Fibroblast of the aortic adventitia (primary cell): ENCODE data around the gene SPOCK1. TPM values are rescaled to one million over a fixed set of nuclear protein-coding genes. Genes with fewer than 3 reads are reported as not detected.
A peak's percentile ranks its signal among the peaks of the same experiment; 100 is the strongest.

ENCODE experiments used
- DNase-seq: peaks from one replicate; pipeline ENCODE4 v3.0.0-alpha.2; 2010; ENCODE audit warnings: low read depth
- H3K4me3 ChIP-seq: 2 replicates; pipeline ENCODE4 v1.5.1; 2011; ENCODE audit warnings: low read depth, mild to moderate bottlenecking, control low read depth, low read length, moderate library complexity
- total RNA-seq: library from RNA; depleted of rRNA; stranded (reverse); fragments of >200 nt; gene quantifications from 2 replicates; pipeline ENCODE4 v1.2.3, GENCODE V29; 2012; ENCODE audit warnings: low replicate concordance
- TF ChIP-seq, protein P1 (sequence below): IDR thresholded peaks from 2 replicates; pipeline ENCODE4 v1.5.1; 2011; ENCODE audit warnings: mild to moderate bottlenecking, low read length, control low read depth, inconsistent platforms; ENCODE audit not compliant: insufficient read depth

Gene SPOCK1
- total RNA-seq, 1 donor: 174 TPM

DNA sequence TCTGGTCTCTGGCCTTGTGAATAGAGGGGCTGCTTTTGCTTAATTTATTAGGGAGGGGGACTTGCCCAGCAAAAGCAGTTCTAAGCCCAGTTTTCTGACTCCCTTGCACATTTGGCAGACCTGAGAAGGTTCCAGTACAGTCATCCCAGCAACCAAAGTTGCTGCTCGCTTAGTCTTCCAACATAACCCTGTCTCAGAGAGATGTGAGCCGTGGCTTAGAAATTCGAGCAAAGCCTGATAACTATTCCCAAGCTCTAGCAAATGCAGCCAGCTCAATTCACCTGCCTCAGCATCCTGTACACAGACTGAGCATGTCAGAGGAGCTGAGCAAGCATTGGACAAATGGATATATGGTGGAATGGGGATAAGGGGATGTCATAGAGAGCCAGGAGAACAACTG, 401.9 kb downstream of the SPOCK1 start:
- peak; percentile 37 for DNase-seq
- TF ChIP-seq, protein P1, sequence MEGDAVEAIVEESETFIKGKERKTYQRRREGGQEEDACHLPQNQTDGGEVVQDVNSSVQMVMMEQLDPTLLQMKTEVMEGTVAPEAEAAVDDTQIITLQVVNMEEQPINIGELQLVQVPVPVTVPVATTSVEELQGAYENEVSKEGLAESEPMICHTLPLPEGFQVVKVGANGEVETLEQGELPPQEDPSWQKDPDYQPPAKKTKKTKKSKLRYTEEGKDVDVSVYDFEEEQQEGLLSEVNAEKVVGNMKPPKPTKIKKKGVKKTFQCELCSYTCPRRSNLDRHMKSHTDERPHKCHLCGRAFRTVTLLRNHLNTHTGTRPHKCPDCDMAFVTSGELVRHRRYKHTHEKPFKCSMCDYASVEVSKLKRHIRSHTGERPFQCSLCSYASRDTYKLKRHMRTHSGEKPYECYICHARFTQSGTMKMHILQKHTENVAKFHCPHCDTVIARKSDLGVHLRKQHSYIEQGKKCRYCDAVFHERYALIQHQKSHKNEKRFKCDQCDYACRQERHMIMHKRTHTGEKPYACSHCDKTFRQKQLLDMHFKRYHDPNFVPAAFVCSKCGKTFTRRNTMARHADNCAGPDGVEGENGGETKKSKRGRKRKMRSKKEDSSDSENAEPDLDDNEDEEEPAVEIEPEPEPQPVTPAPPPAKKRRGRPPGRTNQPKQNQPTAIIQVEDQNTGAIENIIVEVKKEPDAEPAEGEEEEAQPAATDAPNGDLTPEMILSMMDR: no peak
- no peak overlapping the region for H3K4me3 ChIP-seq

- peak; percentile 71 for DNase-seq
- TF ChIP-seq, protein P1: no peak
- H3K4me3 ChIP-seq: no peak overlapping the region
Measured at GRCh38 chr5:137096149-137097103, 402.7 kb downstream of the SPOCK1 start.

- TF ChIP-seq, protein P1: no peak
- no peak for DNase-seq
Measured at GRCh38 chr5:137095597-137095996, 403.5 kb downstream of the SPOCK1 start.

DNA sequence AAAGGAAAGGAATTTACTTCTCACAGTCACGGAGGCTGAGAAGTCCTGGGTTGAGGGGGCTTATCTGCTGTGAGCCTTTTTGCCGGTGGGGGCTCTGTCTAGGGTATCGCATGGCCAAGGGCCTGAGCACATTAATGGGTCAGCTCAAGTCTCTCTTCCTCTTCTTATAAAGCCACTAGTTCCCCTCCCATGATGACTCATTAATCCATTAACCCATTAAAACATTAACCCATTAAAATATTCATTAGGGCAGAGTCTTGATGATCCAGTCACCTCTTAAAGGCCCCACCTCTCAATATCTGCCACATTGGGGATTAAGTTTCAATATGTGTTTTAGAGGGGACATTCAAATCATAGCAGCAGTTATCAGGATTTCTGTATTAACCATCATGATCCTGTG, 406.3 kb downstream of the SPOCK1 start:
- TF ChIP-seq, protein P1: no peak
- no peak for DNase-seq
- H3K4me3 ChIP-seq: no peak overlapping the region

More at GRCh38 chr5:137095597-137095996, 403.5 kb downstream of the SPOCK1 start:
- no peak overlapping the region for H3K4me3 ChIP-seq

DNA sequence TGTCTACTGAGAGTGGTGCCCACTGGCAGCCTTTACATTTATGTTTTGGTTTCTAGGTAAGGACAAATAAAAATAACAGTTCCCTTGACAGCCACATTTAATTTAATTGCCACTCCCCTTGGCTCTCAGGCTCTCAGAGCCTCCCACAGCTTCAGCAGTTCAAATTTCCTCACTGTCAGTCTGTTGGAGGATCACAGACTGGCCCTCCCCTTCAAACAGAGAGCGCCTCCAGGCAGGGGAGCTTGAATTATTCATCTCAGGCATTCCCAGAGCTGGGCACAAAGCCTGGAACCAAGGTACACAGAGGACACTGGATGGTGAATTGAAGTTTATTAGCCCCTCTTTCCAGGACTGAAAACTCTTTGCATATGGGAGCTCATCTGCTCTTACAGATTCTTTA, 407.7 kb downstream of the SPOCK1 start:
- H3K4me3 ChIP-seq: no peak overlapping the region
- DNase-seq: no peak
- TF ChIP-seq, protein P1: no peak

DNA sequence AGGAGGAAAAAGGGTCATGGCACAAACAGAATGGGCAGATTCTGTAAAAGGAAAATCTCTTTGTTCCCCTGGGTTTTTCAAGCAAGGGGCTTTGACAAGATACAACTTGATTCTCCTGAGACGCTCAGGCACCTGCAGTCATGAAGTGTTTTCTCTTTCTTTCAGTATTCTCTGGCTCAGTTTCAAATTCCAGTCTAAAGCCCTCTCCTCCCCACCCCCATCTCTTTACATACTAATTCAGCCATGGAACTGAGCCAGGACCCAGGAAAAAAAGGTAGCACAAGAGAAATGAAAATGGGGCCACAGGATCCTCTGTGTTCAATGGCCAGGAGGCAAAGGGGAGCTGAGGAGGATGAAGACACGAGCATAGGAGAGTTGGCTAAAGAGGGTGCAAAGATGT, 408.4 kb downstream of the SPOCK1 start:
- TF ChIP-seq, protein P1: no peak
- no peak for DNase-seq

GRCh38 chr5:137090151-137090550, 409.0 kb downstream of the SPOCK1 start:
- DNase-seq: peak; percentile 11
- TF ChIP-seq, protein P1: no peak
- no peak overlapping the region for H3K4me3 ChIP-seq

More for the DNA sequence above, 408.4 kb downstream of the SPOCK1 start:
- H3K4me3 ChIP-seq: no peak overlapping the region
